ENCODE measurements around the gene ZNF831. TPM values are rescaled to one million over a fixed set of nuclear protein-coding genes. Genes with fewer than 3 reads are reported as not detected.

ZNF831 gene
- polyA plus RNA-seq, 1 of the 3 experiments (the other 2 are of a cell fraction), result not detected

- TF ChIP-seq PBX3 (IDR thresholded peaks at IDR 0.05) (no peak), RFX5 (IDR thresholded peaks at IDR 0.05; ENCODE audit: low read length) (no peak)
Measured at GRCh38 chr20:59158673-59159072, 4.9 kb upstream of the ZNF831 start (continued).

GRCh38 chr20:59159091-59159490 is 4.5 kb upstream of the ZNF831 start:
- no peak overlapping the region for H2AFZ ChIP-seq (ENCODE audit: low read depth)
- no peak overlapping the region for H3K4me3 ChIP-seq (ENCODE audit: low read depth in 2 of 2, low read length in 1 of 2)
- CTCF ChIA-PET, result interaction anchor here (1.1 to 1.4 kb wide), 4 partner anchors 16 to 71 kb away, joined by 3 to 4 read pairs (median 3); no protein-coding TSS in a partner anchor
- no peaks in the 10 kb centered on the region for H4K20me1 ChIP-seq (ENCODE audit: insufficient read depth)
- H3K36me3 ChIP-seq (replicated peaks in 1 of 2; ENCODE audit: control insufficient read depth in 1 of 2, insufficient read depth in 2 of 2, low read length in 1 of 2), result no peaks in the 10 kb centered on the region
- no peaks in the 10 kb centered on the region; the same call in 1 of the 2 replicates for H3K27me3 ChIP-seq (ENCODE audit: insufficient read depth)
- POLR2A ChIA-PET, result no interaction called here
- no peak overlapping the region for H3K9ac ChIP-seq
- no peaks in the 10 kb centered on the region; a peak in 1 of 4 replicates for H3K4me1 ChIP-seq (ENCODE audit: control insufficient read depth in 1 of 2, insufficient read depth in 2 of 2, low read depth in 1 of 2, low read length in 1 of 2)
- H3K9me3 ChIP-seq, result no peaks in the 10 kb centered on the region
- no peaks in the 10 kb centered on the region for H3F3A ChIP-seq (replicated peaks; ENCODE audit: insufficient read depth)
- no peak for DNase-seq
- TF ChIP-seq USF2 (IDR thresholded peaks at IDR 0.05; ENCODE audit: borderline replicate concordance, low read depth, low read length) (no peak), RAD21 (IDR thresholded peaks at IDR 0.05; ENCODE audit: low read length) (0 out of 2 replicates have a peak, but pooled peaks have one; percentile 11)
- H3K79me2 ChIP-seq (ENCODE audit: insufficient read depth), result no peaks in the 10 kb centered on the region
- H3K9me2 ChIP-seq, result no peaks in the 10 kb centered on the region
- no peak overlapping the region for H3K4me2 ChIP-seq
- 31% methylated on average over 3 of the region's 3 CpGs for WGBS (ENCODE audit: low lambda C conversion rate)
- H3K27ac ChIP-seq (ENCODE audit: low read depth in 2 of 2, low read length in 1 of 2), result no peak overlapping the region

- no peak overlapping the region for H3K27ac ChIP-seq (ENCODE audit: low read depth in 2 of 2, low read length in 1 of 2)
- no peaks in the 10 kb centered on the region for H3K9me2 ChIP-seq
- POLR2A ChIA-PET, result no interaction called here
- H3K79me2 ChIP-seq (ENCODE audit: insufficient read depth), result no peaks in the 10 kb centered on the region
- H3K4me2 ChIP-seq, result no peak overlapping the region
- no peak overlapping the region for H3K9ac ChIP-seq
- no peaks in the 10 kb centered on the region for H4K20me1 ChIP-seq (ENCODE audit: insufficient read depth)
- H3K9me3 ChIP-seq, result no peaks in the 10 kb centered on the region
- CTCF ChIA-PET, result interaction anchor here (1.1 to 1.4 kb wide), 4 partner anchors 16 to 72 kb away, joined by 3 to 4 read pairs (median 3); no protein-coding TSS in a partner anchor
- H3K36me3 ChIP-seq (replicated peaks in 1 of 2; ENCODE audit: control insufficient read depth in 1 of 2, insufficient read depth in 2 of 2, low read length in 1 of 2), result no peaks in the 10 kb centered on the region
- H3F3A ChIP-seq (replicated peaks; ENCODE audit: insufficient read depth), result no peaks in the 10 kb centered on the region
- no peak overlapping the region for H2AFZ ChIP-seq (ENCODE audit: low read depth)
- TF ChIP-seq RAD21 (IDR thresholded peaks at IDR 0.05; ENCODE audit: low read length) (no peak), SIN3A (IDR thresholded peaks at IDR 0.05; ENCODE audit: borderline replicate concordance, low read depth, low read length) (no peak)
- no peaks in the 10 kb centered on the region; a peak in 1 of 4 replicates for H3K4me1 ChIP-seq (ENCODE audit: control insufficient read depth in 1 of 2, insufficient read depth in 2 of 2, low read depth in 1 of 2, low read length in 1 of 2)
- H3K4me3 ChIP-seq (ENCODE audit: low read depth in 2 of 2, low read length in 1 of 2), result no peak overlapping the region
- 77% methylated on average over 9 of the region's 18 CpGs for WGBS (ENCODE audit: low lambda C conversion rate)
- DNase-seq, result no peak
- no peaks in the 10 kb centered on the region; the same call in 1 of the 2 replicates for H3K27me3 ChIP-seq (ENCODE audit: insufficient read depth)
Measured at GRCh38 chr20:59159493-59160376, 3.9 kb upstream of the ZNF831 start.
